ENCODE measurements around the gene CGB7. TPM values are rescaled to one million over a fixed set of nuclear protein-coding genes. Genes with fewer than 3 reads are reported as not detected.
"Not testable (repeated sequence)": the region's sequence is repeated elsewhere in the genome, so short reads cannot be mapped to it uniquely, and the experiment has no call there.

The CGB7 gene
- total and polyA plus RNA-seq, 9 of the 15 experiments (the other 6 are each of a cell fraction or from before 2014, with no cell fraction given), result not detected

DNA sequence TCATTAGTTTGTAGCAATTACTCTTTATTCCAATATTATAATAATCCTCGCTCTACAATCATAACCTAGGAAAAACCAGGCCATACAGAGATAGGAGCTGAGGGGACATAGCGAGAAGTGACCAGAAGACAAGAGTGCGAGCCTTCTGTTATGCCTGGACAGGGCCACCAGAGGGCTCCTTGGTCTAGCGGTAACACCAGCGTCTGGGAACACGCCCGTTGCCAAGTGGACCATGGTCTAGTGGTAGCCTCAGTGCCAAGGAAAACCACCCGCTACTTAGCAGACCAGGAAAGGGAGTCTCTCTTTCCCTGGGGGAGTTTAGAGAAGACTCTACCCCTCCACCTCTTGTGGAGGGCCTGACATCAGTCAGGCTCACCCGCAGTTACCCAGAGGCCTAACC lies 17.3 kb upstream of the CGB7 start:
- H3K4me3 ChIP-seq; in situ Hi-C loops (cut with MboI); H3K36me3 ChIP-seq (ENCODE audit: control insufficient read depth, insufficient read depth, low read length); H3K9me1 ChIP-seq (ENCODE audit: control insufficient read depth, insufficient read depth, low read length); H3K79me2 ChIP-seq (ENCODE audit: control insufficient read depth, insufficient read depth, low read length); H4K20me1 ChIP-seq (replicated peaks; ENCODE audit: control insufficient read depth, insufficient read depth, low read length); H3K9me3 ChIP-seq (replicated peaks; ENCODE audit: control insufficient read depth, insufficient read depth, low read depth, low read length); H3K27ac ChIP-seq (ENCODE audit: extremely low read depth, low read depth, low read length); H3K4me2 ChIP-seq (ENCODE audit: insufficient read depth, low read length); H3K9ac ChIP-seq (ENCODE audit: insufficient read depth in 1 of 2, low read depth in 2 of 2, low read length in 2 of 2); BruUV-seq (replicated peaks); CTCF ChIA-PET (ENCODE audit: low intra/inter-chr PET ratio): not testable (repeated sequence)
- FAIRE-seq (peak; percentile 81), DNase-seq (ENCODE audit: extremely low read depth in 1 of 4, low spot score in 3 of 4) (peak in 1 of 4 experiments; percentile 66), ATAC-seq (peak; percentile 66)
- intact Hi-C loops (cut with micrococcal nuclease), result loop anchor here (2.0 to 5.0 kb wide), 2 partner anchors 76 to 288 kb away; no protein-coding TSS in a partner anchor
- peaks cover 0 to 12% of the 10 kb centered on the region in 2 experiments; a peak in 2 of 5 replicates for H3K27me3 ChIP-seq (ENCODE audit: control insufficient read depth in 2 of 2, insufficient read depth in 2 of 2, low read length in 2 of 2)
- peak overlapping the region; percentile 76 for H2AFZ ChIP-seq (ENCODE audit: low read depth, low read length)
- POLR2A ChIA-PET, result interaction anchor here (0.7 kb wide), 1 partner anchor 46 kb away, joined by 3 read pairs; no protein-coding TSS in a partner anchor
- 20% methylated on average over 6 of the region's 9 CpGs for WGBS (ENCODE audit: insufficient coverage, low coverage, missing lambda C conversion rate)
- H3K4me1 ChIP-seq (replicated peaks in 1 of 2; ENCODE audit: control insufficient read depth in 2 of 2, insufficient read depth in 2 of 2, low read length in 2 of 2), result peaks cover 9 to 32% of the 10 kb centered on the region in 2 experiments; a peak in 4 of 5 replicates
- TF ChIP-seq MAZ (CRISPR knock-in tag; conservative IDR thresholded peaks at IDR 0.05 in 1 of 2, IDR thresholded peaks at IDR 0.05 in 1 of 2), result 0 out of 4 replicates have a peak, but pooled peaks of 1 of the 2 experiments have one; percentile 24
- TF ChIP-seq SMC3 (conservative IDR thresholded peaks at IDR 0.05; ENCODE audit: insufficient read depth, low read depth, low read length), result 0 out of 2 replicates have a peak, but pooled peaks have one; percentile 5
- TF ChIP-seq, protein P1, sequence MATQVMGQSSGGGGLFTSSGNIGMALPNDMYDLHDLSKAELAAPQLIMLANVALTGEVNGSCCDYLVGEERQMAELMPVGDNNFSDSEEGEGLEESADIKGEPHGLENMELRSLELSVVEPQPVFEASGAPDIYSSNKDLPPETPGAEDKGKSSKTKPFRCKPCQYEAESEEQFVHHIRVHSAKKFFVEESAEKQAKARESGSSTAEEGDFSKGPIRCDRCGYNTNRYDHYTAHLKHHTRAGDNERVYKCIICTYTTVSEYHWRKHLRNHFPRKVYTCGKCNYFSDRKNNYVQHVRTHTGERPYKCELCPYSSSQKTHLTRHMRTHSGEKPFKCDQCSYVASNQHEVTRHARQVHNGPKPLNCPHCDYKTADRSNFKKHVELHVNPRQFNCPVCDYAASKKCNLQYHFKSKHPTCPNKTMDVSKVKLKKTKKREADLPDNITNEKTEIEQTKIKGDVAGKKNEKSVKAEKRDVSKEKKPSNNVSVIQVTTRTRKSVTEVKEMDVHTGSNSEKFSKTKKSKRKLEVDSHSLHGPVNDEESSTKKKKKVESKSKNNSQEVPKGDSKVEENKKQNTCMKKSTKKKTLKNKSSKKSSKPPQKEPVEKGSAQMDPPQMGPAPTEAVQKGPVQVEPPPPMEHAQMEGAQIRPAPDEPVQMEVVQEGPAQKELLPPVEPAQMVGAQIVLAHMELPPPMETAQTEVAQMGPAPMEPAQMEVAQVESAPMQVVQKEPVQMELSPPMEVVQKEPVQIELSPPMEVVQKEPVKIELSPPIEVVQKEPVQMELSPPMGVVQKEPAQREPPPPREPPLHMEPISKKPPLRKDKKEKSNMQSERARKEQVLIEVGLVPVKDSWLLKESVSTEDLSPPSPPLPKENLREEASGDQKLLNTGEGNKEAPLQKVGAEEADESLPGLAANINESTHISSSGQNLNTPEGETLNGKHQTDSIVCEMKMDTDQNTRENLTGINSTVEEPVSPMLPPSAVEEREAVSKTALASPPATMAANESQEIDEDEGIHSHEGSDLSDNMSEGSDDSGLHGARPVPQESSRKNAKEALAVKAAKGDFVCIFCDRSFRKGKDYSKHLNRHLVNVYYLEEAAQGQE (IDR thresholded peaks at IDR 0.05; ENCODE audit: borderline replicate concordance), result peak; percentile 71; the same call in 1 of the 2 replicates
- TF ChIP-seq, protein P1 (CRISPR knock-in tag; IDR thresholded peaks at IDR 0.05; ENCODE audit: low read depth), result not testable (repeated sequence)
- TF ChIP-seq CREM (IDR thresholded peaks at IDR 0.05; ENCODE audit: low read depth), result 0 out of 2 replicates have a peak, but pooled peaks have one; percentile 20
- TF ChIP-seq CTCF (IDR thresholded peaks at IDR 0.05 in 2 of 3, conservative IDR thresholded peaks at IDR 0.05 in 1 of 3; ENCODE audit: insufficient read depth in 2 of 3, low read depth in 1 of 3, low read length in 3 of 3), result peak; percentile 59 to 74 (median 62)
- peak; percentile 60; the same call in 1 of the 2 replicates for TF ChIP-seq DEAF1 (CRISPR knock-in tag; IDR thresholded peaks at IDR 0.05)
